Keratinocyte (primary cell): ENCODE data around the gene POLR1A. TPM values are rescaled to one million over a fixed set of nuclear protein-coding genes. Genes with fewer than 3 reads are reported as not detected.

Source experiments
- DNase-seq: peaks from one replicate; pipeline ENCODE4 v3.0.0-alpha.2; 2011; ENCODE audit warnings: low read depth, missing footprints, low spot score
- FAIRE-seq: peaks from 2 replicates; lab custom pipeline; 2011; peaks lifted over from hg19 to GRCh38; lab: Jason Lieb, UNC
- H2AFZ ChIP-seq: 2 replicates; pipeline ENCODE4 v1.6.0; 2012; ENCODE audit warnings: low read length, control low read depth, inconsistent platforms; ENCODE audit not compliant: control insufficient read depth
- H3K27ac ChIP-seq: 2 replicates; pipeline ENCODE4 v1.5.1; 2011; ENCODE audit warnings: low read length; ENCODE audit not compliant: control insufficient read depth, insufficient read depth
- H3K27me3 ChIP-seq: 3 replicates; pipeline ENCODE4 v1.6.0; 2011; ENCODE audit warnings: low read length; ENCODE audit not compliant: control insufficient read depth, insufficient read depth; ENCODE audit errors: extremely low read depth
- H3K36me3 ChIP-seq, 2 experiments: 2 replicates in 1 of 2; 3 replicates in 1 of 2; pipeline ENCODE4 v1.5.1; 2011; ENCODE audit warnings: low read length in 2 of 2, mild to moderate bottlenecking in 1 of 2; ENCODE audit not compliant: control insufficient read depth in 2 of 2, insufficient read depth in 2 of 2; ENCODE audit errors: extremely low read depth in 1 of 2
- H3K4me1 ChIP-seq: 3 replicates; pipeline ENCODE4 v1.5.1; 2011; ENCODE audit warnings: low read length; ENCODE audit not compliant: control insufficient read depth, insufficient read depth; ENCODE audit errors: extremely low read depth
- H3K4me2 ChIP-seq: 3 replicates; pipeline ENCODE4 v1.6.0; 2011; ENCODE audit warnings: low read depth, low read length; ENCODE audit not compliant: control insufficient read depth, insufficient read depth; ENCODE audit errors: extremely low read depth
- H3K4me3 ChIP-seq, 3 experiments: fragments of 200-600 bp in 1 of 3; sonication (generic) in 1 of 3; 2 replicates in 2 of 3; 3 replicates in 1 of 3; pipeline ENCODE4 v1.5.1; 2011 to 2016; ENCODE audit warnings: low read length in 3 of 3, mild to moderate bottlenecking in 3 of 3, control low read depth in 2 of 3, inconsistent platforms in 1 of 3, low read depth in 1 of 3, mixed read lengths in 1 of 3, mixed run types in 1 of 3, moderate library complexity in 1 of 3; ENCODE audit not compliant: control insufficient read depth in 2 of 3, insufficient read depth in 2 of 3; ENCODE audit errors: extremely low read depth in 1 of 3
- H3K79me2 ChIP-seq: 2 replicates; pipeline ENCODE4 v1.6.0; 2012; ENCODE audit warnings: low read length; ENCODE audit not compliant: control insufficient read depth, insufficient read depth
- H3K9ac ChIP-seq: 3 replicates; pipeline ENCODE4 v1.6.0; 2011; ENCODE audit warnings: low read length; ENCODE audit not compliant: control insufficient read depth, insufficient read depth; ENCODE audit errors: extremely low read depth
- H3K9me1 ChIP-seq: 3 replicates; pipeline ENCODE4 v1.6.0; 2011; ENCODE audit warnings: low read length; ENCODE audit not compliant: control insufficient read depth, insufficient read depth; ENCODE audit errors: extremely low read depth
- H3K9me3 ChIP-seq: 2 replicates; pipeline ENCODE4 v1.5.1; 2012; ENCODE audit warnings: low read depth, low read length; ENCODE audit not compliant: control insufficient read depth
- H4K20me1 ChIP-seq: 3 replicates; pipeline ENCODE4 v1.6.0; 2011; ENCODE audit warnings: low read length; ENCODE audit not compliant: control insufficient read depth, insufficient read depth; ENCODE audit errors: extremely low read depth
- CTCF ChIP-seq, 3 experiments: IDR thresholded peaks in 1 of 3; conservative IDR thresholded peaks in 1 of 3; optimal IDR thresholded peaks in 1 of 3; 2 replicates in 2 of 3; 3 replicates in 1 of 3; pipeline versions ENCODE3 to v1.5.1; 2011; ENCODE audit warnings: low read length in 3 of 3, mild to moderate bottlenecking in 3 of 3, moderate library complexity in 2 of 3, control low read depth in 1 of 3, inconsistent platforms in 1 of 3; ENCODE audit not compliant: insufficient read depth in 2 of 3; ENCODE audit errors: extremely low read depth in 1 of 3
- EZH2 ChIP-seq: IDR thresholded peaks from one replicate; pipeline ENCODE4 v1.6.1; 2012; ENCODE audit warnings: inconsistent platforms, mild to moderate bottlenecking, low read length, moderate library complexity
- dilution Hi-C: fragments of 300-500 bp; cut with MboI; formaldehyde crosslinking; loops from one replicate; pipeline ENCODE4 v1.7.0; 2020; ENCODE audit warnings: low sequenced_read_pairs; ENCODE audit not compliant: extremely low pct_ligation_motif_present
- polyA plus RNA-seq, 5 experiments: library from polyadenylated mRNA; depleted of rRNA in 3 of 5; stranded (reverse) in 3 of 5; stranded (forward) in 1 of 5; unstranded in 1 of 5; fragments of >200 nt; gene quantifications; 1 replicate in 1 of 5; 2 replicates in 3 of 5; 3 replicates in 1 of 5; pipeline versions ENCODE4 v1.2.1 to v1.2.3, GENCODE V29; 2011 to 2012; ENCODE audit warnings: missing spikeins in 2 of 5, low read depth in 1 of 5, low replicate concordance in 1 of 5

The POLR1A gene
- polyA plus RNA-seq, 1 donor (not counting 4 experiments of a cell fraction or from before 2014, with no cell fraction given), result 16.1 TPM

- H3K4me1 ChIP-seq, result no peaks in the 10 kb centered on the region
- FAIRE-seq (no peak), DNase-seq (no peak)
- H2AFZ ChIP-seq, result no peak overlapping the region
- TF ChIP-seq CTCF (optimal IDR thresholded peaks at IDR 0.05 in 1 of 3, IDR thresholded peaks at IDR 0.05 in 1 of 3, conservative IDR thresholded peaks at IDR 0.05 in 1 of 3; ENCODE audit: extremely low read depth in 1 of 3, insufficient read depth in 2 of 3, low read length in 3 of 3) (no peak), EZH2 (no peak)
- H3K4me2 ChIP-seq, result no peak overlapping the region
- no peaks in the 10 kb centered on the region for H3K9me3 ChIP-seq
- H3K4me3 ChIP-seq, result no peak overlapping the region
- no peak overlapping the region for H3K27ac ChIP-seq
- no peak overlapping the region for H3K9ac ChIP-seq
- H3K9me1 ChIP-seq, result no peaks in the 10 kb centered on the region
- no peaks in the 10 kb centered on the region for H4K20me1 ChIP-seq
- dilution Hi-C loops, result no loop called here
- H3K36me3 ChIP-seq, result no peaks in the 10 kb centered on the region
- H3K27me3 ChIP-seq, result no peaks in the 10 kb centered on the region
- no peaks in the 10 kb centered on the region for H3K79me2 ChIP-seq
Measured at GRCh38 chr2:85996591-85996990, 109.1 kb downstream of the POLR1A start.

- Histone ChIP-seq H3K4me2 (no peak overlapping the region), H3K9me1 (no peaks in the 10 kb centered on the region), H3K36me3 (no peaks in the 10 kb centered on the region), H4K20me1 (no peaks in the 10 kb centered on the region), H2AFZ (no peak overlapping the region), H3K79me2 (no peaks in the 10 kb centered on the region), H3K9me3 (no peaks in the 10 kb centered on the region), H3K4me1 (no peaks in the 10 kb centered on the region), H3K27ac (no peak overlapping the region), H3K4me3 (no peak overlapping the region), H3K9ac (no peak overlapping the region), H3K27me3 (no peaks in the 10 kb centered on the region)
- FAIRE-seq (no peak), DNase-seq (no peak)
- dilution Hi-C loops, result no loop called here
- TF ChIP-seq CTCF (optimal IDR thresholded peaks at IDR 0.05 in 1 of 3, IDR thresholded peaks at IDR 0.05 in 1 of 3, conservative IDR thresholded peaks at IDR 0.05 in 1 of 3; ENCODE audit: extremely low read depth in 1 of 3, insufficient read depth in 2 of 3, low read length in 3 of 3) (no peak), EZH2 (no peak)
Measured at GRCh38 chr2:85995648-85996529, 109.8 kb downstream of the POLR1A start.
